Kidney epithelial cell (primary cell): Measurements from ENCODE around the gene ZNF397. TPM values are rescaled to one million over a fixed set of nuclear protein-coding genes. Genes with fewer than 3 reads are reported as not detected.
A peak's percentile ranks its signal among the peaks of the same experiment; 100 is the strongest.

Experiments
- DNase-seq: peaks from one replicate; pipeline ENCODE4 v3.0.0-alpha.2; 2010; ENCODE audit warnings: low read depth
- H3K27me3 ChIP-seq: 2 replicates; pipeline ENCODE4 v1.6.0; 2011; ENCODE audit warnings: low read length; ENCODE audit not compliant: control insufficient read depth, insufficient read depth
- H3K36me3 ChIP-seq: 2 replicates; pipeline ENCODE4 v1.5.1; 2011; ENCODE audit warnings: low read length; ENCODE audit not compliant: control insufficient read depth, insufficient read depth
- H3K4me3 ChIP-seq: 2 replicates; pipeline ENCODE4 v1.5.1; 2011; ENCODE audit warnings: low read depth, mild to moderate bottlenecking, control low read depth, low read length
- CTCF ChIP-seq: IDR thresholded peaks from 2 replicates; pipeline ENCODE4 v1.5.1; 2011; ENCODE audit warnings: mild to moderate bottlenecking, moderate library complexity, low read length, control low read depth, inconsistent platforms; ENCODE audit not compliant: insufficient read depth, poor library complexity, severe bottlenecking
- total RNA-seq: library from RNA; depleted of rRNA; stranded (reverse); fragments of >200 nt; gene quantifications from 2 replicates; pipeline ENCODE4 v1.2.3, GENCODE V29; 2015

The ZNF397 gene
- total RNA-seq, 1 donor from 2014 or later: 18.4 TPM

- Histone ChIP-seq H3K27me3 (no peaks in the 10 kb centered on the region), H3K4me3 (peak overlapping the region; percentile 91), H3K36me3 (peaks cover under 1% of the 10 kb centered on the region)
- no peak for DNase-seq
- no peak for TF ChIP-seq CTCF
These were observed 48.9 kb downstream of the ZNF397 start for GRCh38 chr18:35289727-35290093.

GRCh38 chr18:35290094-35290735, 49.4 kb downstream of the ZNF397 start, which contains the start of gene ZSCAN30:
Gene ZSCAN30, minus strand, starts transcription at chr18:35290229. Its CDS starts 25,877 bp downstream, at chr18:35264352.
- DNase-seq: peak; percentile 68
- Histone ChIP-seq H3K27me3 (no peaks in the 10 kb centered on the region), H3K36me3 (no peaks in the 10 kb centered on the region), H3K4me3 (peak within 1 kb of the TSS; percentile 91)
- no peak for TF ChIP-seq CTCF

- no peak for DNase-seq
- Histone ChIP-seq H3K36me3 (no peaks in the 10 kb centered on the region), H3K4me3 (peak overlapping the region; percentile 91), H3K27me3 (no peaks in the 10 kb centered on the region)
- TF ChIP-seq CTCF: no peak
These were observed 50.3 kb downstream of the ZNF397 start for GRCh38 chr18:35291166-35291565.

- DNase-seq: no peak
- no peaks in the 10 kb centered on the region for H3K36me3 ChIP-seq
- TF ChIP-seq CTCF: no peak
These were observed 55.2 kb downstream of the ZNF397 start for GRCh38 chr18:35296060-35296459.

GRCh38 chr18:35303610-35304009, 62.8 kb downstream of the ZNF397 start:
- TF ChIP-seq CTCF: no peak
- H3K36me3 ChIP-seq: no peaks in the 10 kb centered on the region
- no peak for DNase-seq

More at GRCh38 chr18:35296060-35296459, 55.2 kb downstream of the ZNF397 start:
- H3K4me3 ChIP-seq: no peak overlapping the region
- H3K27me3 ChIP-seq: no peaks in the 10 kb centered on the region

More at GRCh38 chr18:35303610-35304009, 62.8 kb downstream of the ZNF397 start:
- no peak overlapping the region for H3K4me3 ChIP-seq
- H3K27me3 ChIP-seq: no peaks in the 10 kb centered on the region
